MM.1S (cell line): ENCODE measurements around the gene LRMDA.

Experiments
- EZH2 ChIP-seq: fragments of 300-600 bp; sonication (generic); optimal IDR thresholded peaks from 2 replicates; pipeline ENCODE3; 2017; ENCODE audit warnings: low read depth, mild to moderate bottlenecking, antibody characterized with exemption, low read length, mixed read lengths
- TF ChIP-seq, protein P1 (sequence below): fragments of 300-600 bp; sonication (generic); IDR thresholded peaks from 2 replicates; pipeline ENCODE4 v1.5.1; 2016; ENCODE audit warnings: antibody characterized with exemption, low read length, mixed read lengths

DNA sequence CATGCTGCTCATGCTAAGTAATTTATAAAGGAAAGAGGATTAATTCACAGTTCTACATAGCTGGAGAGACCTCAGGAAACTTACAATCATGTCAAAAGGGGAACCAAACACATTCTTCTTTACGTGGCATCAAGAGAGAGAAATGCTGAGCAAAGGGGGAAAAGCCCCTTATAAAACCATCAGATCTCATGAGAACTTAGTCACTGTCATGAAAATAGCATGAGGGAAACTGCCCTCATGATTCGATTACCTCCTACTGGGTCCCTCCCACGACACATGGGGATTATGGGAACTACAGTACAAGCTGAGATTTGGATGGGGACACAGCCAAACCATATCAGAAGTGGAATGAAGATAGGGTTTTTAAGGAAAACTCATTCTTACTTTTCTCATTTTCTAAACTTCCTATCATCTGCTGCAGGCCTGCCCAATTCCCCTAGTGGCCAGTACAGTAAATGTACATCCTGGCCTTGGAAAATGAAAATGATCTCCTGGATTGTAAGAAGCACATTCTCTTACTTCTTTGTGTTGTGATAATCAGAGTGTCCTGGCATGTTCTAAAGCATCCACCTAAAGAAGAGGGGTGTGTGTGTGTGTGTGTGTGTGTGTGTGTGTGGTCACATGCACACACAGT lies 421.5 kb downstream of the LRMDA start:
- TF ChIP-seq, protein P1, sequence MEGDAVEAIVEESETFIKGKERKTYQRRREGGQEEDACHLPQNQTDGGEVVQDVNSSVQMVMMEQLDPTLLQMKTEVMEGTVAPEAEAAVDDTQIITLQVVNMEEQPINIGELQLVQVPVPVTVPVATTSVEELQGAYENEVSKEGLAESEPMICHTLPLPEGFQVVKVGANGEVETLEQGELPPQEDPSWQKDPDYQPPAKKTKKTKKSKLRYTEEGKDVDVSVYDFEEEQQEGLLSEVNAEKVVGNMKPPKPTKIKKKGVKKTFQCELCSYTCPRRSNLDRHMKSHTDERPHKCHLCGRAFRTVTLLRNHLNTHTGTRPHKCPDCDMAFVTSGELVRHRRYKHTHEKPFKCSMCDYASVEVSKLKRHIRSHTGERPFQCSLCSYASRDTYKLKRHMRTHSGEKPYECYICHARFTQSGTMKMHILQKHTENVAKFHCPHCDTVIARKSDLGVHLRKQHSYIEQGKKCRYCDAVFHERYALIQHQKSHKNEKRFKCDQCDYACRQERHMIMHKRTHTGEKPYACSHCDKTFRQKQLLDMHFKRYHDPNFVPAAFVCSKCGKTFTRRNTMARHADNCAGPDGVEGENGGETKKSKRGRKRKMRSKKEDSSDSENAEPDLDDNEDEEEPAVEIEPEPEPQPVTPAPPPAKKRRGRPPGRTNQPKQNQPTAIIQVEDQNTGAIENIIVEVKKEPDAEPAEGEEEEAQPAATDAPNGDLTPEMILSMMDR: peak; percentile 20
- no peak for TF ChIP-seq EZH2
